HCT116 (cell line): Measurements from ENCODE around the gene SCAI.
"Not testable (repeated sequence)": the region's sequence is repeated elsewhere in the genome, so short reads cannot be mapped to it uniquely, and the experiment has no call there.

ENCODE experiments used
- RAD21 ChIP-seq: IDR thresholded peaks from 2 replicates; pipeline ENCODE4 v1.6.1; 2012; ENCODE audit warnings: low read depth, mild to moderate bottlenecking
- TCF7L2 ChIP-seq: IDR thresholded peaks from 2 replicates; pipeline ENCODE4 v1.7.0; 2011; ENCODE audit warnings: borderline replicate concordance, inconsistent platforms; ENCODE audit not compliant: insufficient read depth, insufficient read length; ENCODE audit errors: extremely low read depth
- TF ChIP-seq, protein P1 (sequence below): IDR thresholded peaks from 2 replicates; pipeline ENCODE4 v1.6.1; 2012
- TF ChIP-seq, protein P2 (sequence below), 3 experiments: fragments of 200-600 bp in 1 of 3; sonication (generic) in 1 of 3; IDR thresholded peaks in 2 of 3; conservative IDR thresholded peaks in 1 of 3; 2 replicates each; pipeline ENCODE4 v1.5.1; 2012 to 2017; ENCODE audit warnings: low read depth in 2 of 3, low read length in 2 of 3, antibody characterized with exemption in 1 of 3, borderline replicate concordance in 1 of 3, control low read depth in 1 of 3, mild to moderate bottlenecking in 1 of 3, mixed read lengths in 1 of 3, mixed run types in 1 of 3, moderate library complexity in 1 of 3; ENCODE audit not compliant: insufficient read depth in 1 of 3
- TF ChIP-seq, protein P3 (sequence below): IDR thresholded peaks from 2 replicates; pipeline ENCODE4 v1.6.1; 2012

DNA sequence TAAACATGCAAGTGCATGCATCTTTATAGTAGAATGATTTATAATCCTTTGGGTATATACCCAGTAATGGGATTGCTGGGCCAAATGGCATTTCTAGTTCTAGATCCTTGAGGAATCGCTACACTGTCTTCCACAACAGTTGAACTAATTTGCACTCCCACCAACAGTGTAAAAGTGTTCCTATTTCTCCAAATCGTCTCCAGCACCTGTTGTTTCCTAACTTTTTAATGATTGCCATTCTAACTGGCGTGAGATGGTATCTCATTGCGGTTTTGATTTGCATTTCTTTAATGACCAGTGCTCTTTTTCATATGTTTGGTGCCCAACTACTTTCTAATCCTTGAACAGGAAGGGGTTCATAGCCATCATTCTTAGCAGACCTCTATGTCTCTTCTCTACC lies 38.4 kb upstream of the SCAI start:
- TF ChIP-seq, protein P1, sequence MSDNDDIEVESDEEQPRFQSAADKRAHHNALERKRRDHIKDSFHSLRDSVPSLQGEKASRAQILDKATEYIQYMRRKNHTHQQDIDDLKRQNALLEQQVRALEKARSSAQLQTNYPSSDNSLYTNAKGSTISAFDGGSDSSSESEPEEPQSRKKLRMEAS = not testable (repeated sequence)
- TF ChIP-seq, protein P2, sequence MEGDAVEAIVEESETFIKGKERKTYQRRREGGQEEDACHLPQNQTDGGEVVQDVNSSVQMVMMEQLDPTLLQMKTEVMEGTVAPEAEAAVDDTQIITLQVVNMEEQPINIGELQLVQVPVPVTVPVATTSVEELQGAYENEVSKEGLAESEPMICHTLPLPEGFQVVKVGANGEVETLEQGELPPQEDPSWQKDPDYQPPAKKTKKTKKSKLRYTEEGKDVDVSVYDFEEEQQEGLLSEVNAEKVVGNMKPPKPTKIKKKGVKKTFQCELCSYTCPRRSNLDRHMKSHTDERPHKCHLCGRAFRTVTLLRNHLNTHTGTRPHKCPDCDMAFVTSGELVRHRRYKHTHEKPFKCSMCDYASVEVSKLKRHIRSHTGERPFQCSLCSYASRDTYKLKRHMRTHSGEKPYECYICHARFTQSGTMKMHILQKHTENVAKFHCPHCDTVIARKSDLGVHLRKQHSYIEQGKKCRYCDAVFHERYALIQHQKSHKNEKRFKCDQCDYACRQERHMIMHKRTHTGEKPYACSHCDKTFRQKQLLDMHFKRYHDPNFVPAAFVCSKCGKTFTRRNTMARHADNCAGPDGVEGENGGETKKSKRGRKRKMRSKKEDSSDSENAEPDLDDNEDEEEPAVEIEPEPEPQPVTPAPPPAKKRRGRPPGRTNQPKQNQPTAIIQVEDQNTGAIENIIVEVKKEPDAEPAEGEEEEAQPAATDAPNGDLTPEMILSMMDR (IDR thresholded peaks at IDR 0.05 in 2 of 3, conservative IDR thresholded peaks at IDR 0.05 in 1 of 3; ENCODE audit: borderline replicate concordance in 1 of 3, insufficient read depth in 1 of 3, low read depth in 2 of 3, low read length in 2 of 3) = not testable (repeated sequence)
- TF ChIP-seq TCF7L2, RAD21: not testable (repeated sequence)
- TF ChIP-seq, protein P3, sequence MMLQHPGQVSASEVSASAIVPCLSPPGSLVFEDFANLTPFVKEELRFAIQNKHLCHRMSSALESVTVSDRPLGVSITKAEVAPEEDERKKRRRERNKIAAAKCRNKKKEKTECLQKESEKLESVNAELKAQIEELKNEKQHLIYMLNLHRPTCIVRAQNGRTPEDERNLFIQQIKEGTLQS = not testable (repeated sequence)
